A549 (cell line): ENCODE results near the gene ANK2.

Experiments
- CTCF ChIP-seq: fragments of >200 bp; sonication (Bioruptor Twin); formaldehyde crosslinking; IDR thresholded peaks from 3 replicates; pipeline ENCODE4 v1.5.1; 2016
- FOSL2 ChIP-seq, 2 experiments: fragments of 450-650 bp in 1 of 2; fragments of >200 bp in 1 of 2; sonication (Bioruptor Twin) in 1 of 2; formaldehyde crosslinking; IDR thresholded peaks; 2 replicates each; pipeline versions ENCODE4 v1.5.0 to v1.6.1; 2016 to 2020; ENCODE audit warnings: mild to moderate bottlenecking in 1 of 2, moderate library complexity in 1 of 2
- JUN ChIP-seq, 2 experiments: fragments of >200 bp; sonication (Bioruptor Twin); formaldehyde crosslinking; IDR thresholded peaks; 2 replicates in 1 of 2; 3 replicates in 1 of 2; pipeline ENCODE4 v1.6.1; 2016 to 2017
- JUNB ChIP-seq: fragments of >200 bp; sonication (Bioruptor Twin); formaldehyde crosslinking; IDR thresholded peaks from 2 replicates; pipeline ENCODE4 v1.6.1; 2016
- MAX ChIP-seq: IDR thresholded peaks from 2 replicates; pipeline ENCODE4 v1.6.1; 2012
- PHF8 ChIP-seq: fragments of 200-600 bp; sonication (generic); IDR thresholded peaks from 2 replicates; pipeline ENCODE4 v1.6.1; 2016; ENCODE audit warnings: low read depth, mild to moderate bottlenecking, antibody characterized with exemption, moderate library complexity, borderline replicate concordance
- POLR2A ChIP-seq: IDR thresholded peaks from 2 replicates; pipeline ENCODE4 v1.6.1; 2012; ENCODE audit warnings: mild to moderate bottlenecking, low read length
- ZSCAN20 ChIP-seq: fragments of 250-450 bp; sonication (Bioruptor Pico); IDR thresholded peaks from 2 replicates; pipeline ENCODE4 v1.8.0; 2022; ENCODE audit warnings: mild to moderate bottlenecking, moderate library complexity

- TF ChIP-seq CTCF: no peak
- TF ChIP-seq POLR2A: no peak
- no peak for TF ChIP-seq ZSCAN20
- no peak for TF ChIP-seq JUN (IDR thresholded peaks at IDR 0.05)
- TF ChIP-seq MAX: no peak
- no peak for TF ChIP-seq FOSL2 (IDR thresholded peaks at IDR 0.05)
- TF ChIP-seq FOSL2 (CRISPR knock-in tag; IDR thresholded peaks at IDR 0.05): no peak
- TF ChIP-seq JUNB: no peak
- no peak for TF ChIP-seq PHF8
Observed at GRCh38 chr4:113222471-113222870, 173.0 kb downstream of the ANK2 start.
